HG03378 (cell line): ENCODE data around the gene EDC3.
"Not testable (repeated sequence)": the region's sequence is repeated elsewhere in the genome, so short reads cannot be mapped to it uniquely, and the experiment has no call there.

Experiments
- ATAC-seq: cut with Tn5 transposase; IDR thresholded peaks from one replicate; pipeline ENCODE4 v1.9.1; 2021; ENCODE audit warnings: mild to moderate bottlenecking, moderate library complexity; ENCODE audit not compliant: unreplicated experiment

EDC3 gene, protein sequence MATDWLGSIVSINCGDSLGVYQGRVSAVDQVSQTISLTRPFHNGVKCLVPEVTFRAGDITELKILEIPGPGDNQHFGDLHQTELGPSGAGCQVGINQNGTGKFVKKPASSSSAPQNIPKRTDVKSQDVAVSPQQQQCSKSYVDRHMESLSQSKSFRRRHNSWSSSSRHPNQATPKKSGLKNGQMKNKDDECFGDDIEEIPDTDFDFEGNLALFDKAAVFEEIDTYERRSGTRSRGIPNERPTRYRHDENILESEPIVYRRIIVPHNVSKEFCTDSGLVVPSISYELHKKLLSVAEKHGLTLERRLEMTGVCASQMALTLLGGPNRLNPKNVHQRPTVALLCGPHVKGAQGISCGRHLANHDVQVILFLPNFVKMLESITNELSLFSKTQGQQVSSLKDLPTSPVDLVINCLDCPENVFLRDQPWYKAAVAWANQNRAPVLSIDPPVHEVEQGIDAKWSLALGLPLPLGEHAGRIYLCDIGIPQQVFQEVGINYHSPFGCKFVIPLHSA

DNA sequence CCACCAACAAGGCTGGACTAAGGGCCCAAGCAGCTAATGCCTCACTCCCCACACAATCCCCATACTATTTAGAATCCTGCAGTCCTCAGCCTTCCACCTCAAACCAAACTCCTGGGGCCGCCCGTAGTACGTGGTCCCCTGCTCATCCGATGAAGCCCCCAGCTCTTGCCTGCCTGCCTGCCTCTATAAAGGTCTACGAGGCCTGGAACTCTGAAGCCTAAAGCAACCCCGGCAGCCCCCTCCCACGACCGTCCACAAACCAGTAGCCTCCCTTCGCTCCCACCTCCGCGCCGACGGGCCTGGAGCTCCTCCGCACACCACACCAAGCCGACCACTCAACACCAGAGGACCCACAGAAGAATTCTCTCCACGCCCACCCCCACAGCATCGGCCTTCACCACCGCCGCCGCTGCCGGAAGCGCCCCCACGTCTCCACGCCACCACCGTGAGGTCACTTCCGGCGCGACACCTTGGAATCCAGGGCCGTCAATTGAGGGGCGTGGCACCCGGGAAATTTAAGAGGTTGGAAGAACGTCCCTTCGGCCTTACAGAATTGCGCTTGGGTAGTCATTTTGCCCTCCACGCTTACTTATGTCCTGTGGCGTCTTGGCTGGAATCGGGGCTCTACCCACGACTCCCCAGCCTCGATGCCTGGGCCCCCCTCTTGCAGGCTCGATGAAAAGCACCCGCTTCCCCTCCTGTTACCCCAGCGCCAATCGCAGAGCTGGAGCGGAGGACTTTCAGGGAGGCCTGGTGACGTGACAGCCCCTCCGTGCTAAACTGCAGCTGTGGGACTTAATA is at the start of gene EDC3:
TSS of gene EDC3 (minus strand) at position 428 of the 801 bp plus-strand sequence. CDS start 20,900 bp downstream, outside the sequence.
- ATAC-seq, result no peak

DNA sequence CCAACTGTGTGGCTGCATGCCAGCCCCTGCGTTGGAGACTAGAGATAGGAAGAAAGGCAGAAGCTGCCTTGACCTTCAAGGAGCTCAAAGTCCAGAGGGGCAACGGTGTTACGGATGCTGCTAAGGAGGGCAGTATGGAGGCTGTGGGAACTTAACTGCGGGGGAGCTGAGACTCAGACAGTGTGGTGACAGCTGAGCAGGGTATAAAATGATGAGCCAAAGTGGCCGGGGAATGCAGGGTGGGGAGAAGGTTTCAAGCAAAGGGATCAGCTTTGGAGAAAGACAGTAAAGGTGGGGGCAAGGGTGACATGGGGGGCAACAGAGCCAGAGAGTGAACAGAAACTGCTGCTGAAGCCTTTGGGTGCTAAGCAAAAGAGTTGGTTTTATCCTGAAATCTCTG is 46.6 kb upstream of the EDC3 start:
- ATAC-seq, result no peak

DNA sequence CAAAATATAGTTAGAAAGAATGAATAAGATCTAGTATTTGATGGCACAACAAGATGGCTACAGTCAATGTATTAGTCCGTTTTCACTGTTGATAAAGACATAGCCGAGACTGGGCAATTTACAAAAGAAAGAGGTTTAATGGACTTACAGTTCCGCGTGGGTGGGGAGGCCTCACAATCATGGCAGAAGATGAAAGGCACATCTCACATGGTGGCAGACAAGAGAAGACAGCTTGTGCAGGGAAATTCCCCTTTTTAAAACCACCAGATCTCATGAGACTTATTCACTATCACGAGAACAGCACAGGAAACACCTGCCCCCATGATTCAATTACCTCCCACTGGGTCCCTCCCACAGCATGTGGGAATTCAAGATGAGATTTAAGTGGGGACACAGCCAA is 42.4 kb upstream of the EDC3 start:
- ATAC-seq, result not testable (repeated sequence)

DNA sequence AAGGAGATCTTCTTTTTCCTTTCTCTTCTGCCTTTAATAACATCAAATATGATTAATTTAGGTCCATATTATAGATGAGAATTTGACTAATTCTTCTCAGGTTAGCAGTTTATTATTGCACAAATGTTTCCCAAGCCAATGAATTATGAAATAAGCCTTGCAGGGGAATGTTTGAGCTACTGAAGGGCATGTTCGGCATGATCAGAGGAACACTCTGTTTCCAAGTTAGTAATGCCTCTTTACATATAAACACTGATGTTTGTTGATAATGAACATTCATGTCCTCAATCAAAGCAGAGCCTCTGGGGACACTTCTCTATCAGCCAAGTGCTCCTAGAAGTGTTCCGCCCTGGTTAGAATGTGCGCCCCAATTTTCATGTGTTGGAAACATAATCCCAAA is 39.5 kb upstream of the EDC3 start:
- ATAC-seq, result no peak

DNA sequence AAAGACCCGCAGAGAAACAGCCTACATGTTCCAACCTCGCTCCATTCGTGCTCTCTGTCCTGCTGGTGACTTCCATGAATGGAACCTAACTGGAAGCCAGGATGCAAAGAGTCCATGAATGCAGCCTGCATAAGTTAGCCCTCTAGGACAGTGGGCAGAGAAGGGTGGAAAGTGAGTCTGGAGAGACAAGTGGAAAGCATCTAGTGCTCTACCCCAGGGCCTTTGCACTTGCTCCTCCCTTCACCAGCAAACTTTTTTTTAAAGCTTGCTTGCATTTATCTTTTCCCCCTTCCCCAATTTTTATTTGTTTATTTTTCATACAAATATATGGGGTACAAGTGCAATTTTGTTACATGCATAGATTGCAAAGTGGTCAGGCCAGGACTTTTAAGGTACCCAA is 37.4 kb upstream of the EDC3 start:
- ATAC-seq, result no peak

DNA sequence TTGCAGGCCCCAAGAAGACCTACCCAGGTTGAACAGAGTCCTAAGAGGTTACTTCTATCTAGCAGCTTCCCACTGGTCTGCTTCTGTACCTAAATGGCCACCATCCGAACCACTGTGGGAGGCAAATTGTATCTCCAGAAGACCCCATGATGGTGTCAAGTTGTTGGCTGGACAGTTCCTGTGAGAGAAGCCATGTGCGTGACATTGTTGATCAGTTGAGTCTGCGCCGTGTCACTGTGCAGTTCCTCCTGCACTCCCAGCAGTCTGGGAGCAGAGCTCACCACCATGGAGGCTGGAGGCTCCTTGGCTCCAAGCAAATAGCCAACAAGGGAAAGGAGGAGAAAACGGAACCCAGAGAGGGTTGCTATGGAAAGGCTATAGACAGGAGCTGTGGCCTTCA is 37.0 kb upstream of the EDC3 start:
- ATAC-seq, result no peak

DNA sequence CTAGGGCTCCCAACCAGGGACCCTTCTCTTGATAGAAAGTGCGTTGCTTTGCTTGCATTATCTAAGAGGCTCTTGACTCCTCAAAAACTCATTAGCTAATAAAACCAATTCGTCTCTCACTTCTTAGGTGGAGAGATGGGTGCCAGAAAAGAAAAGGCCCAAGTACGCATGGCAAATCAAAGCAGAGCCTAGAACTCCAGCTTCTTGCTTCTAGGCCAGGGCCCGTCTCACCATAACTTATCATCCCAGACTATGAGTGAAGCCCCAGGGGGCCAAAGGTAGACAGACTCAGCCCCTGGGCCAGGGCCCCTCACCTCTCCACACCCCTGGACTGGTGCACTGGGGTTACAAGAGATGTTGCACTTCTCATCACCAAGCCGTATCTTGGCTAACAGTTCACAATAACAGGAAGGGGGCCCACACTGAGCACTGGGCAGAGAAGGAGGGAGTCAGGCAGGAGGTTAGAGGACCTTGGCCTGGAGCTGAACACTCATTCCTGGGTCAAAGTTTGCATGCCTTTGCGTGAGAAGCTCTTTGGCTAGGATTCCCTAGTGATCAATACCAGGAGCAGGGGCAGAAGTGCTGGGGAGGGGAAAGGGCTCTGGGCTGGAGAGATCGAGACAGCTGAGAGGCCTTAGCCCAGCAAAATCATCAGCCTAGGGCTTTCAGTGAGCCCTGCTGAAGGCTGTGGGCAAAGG is 34.9 kb upstream of the EDC3 start:
- no peak for ATAC-seq

DNA sequence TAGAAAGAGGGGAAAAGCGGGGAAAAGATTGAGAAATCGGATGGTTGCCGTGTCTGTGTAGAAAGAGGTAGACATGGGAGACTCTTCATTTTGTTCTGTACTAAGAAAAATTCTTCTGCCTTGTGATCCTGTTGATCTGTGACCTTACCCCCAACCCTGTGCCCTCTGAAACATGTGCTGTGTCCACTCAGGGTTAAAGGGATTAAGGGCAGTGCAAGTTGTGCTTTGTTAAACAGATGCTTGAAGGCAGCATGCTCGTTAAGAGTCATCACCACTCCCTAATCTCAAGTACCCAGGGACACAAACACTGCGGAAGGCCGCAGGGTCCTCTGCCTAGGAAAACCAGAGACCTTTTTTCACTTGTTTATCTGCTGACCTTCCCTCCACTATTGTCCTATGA is 33.5 kb upstream of the EDC3 start:
- ATAC-seq, result not testable (repeated sequence)

DNA sequence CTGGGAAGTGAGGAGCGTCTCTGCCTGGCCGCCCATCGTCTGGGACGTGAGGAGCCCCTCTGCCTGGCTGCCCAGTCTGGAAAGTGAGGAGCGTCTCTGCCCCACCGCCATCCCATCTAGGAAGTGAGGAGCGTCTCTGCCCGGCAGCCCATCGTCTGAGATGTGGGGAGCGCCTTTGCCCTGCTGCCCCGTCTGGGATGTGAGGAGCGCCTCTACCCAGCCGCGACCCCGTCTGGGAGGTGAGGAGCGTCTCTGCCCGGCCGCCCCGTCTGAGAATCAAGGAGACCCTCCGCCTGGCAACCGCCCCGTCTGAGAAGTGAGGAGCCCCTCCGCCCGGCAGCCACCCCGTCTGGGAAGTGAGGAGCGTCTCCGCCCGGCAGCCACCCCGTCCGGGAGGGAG is 32.9 kb upstream of the EDC3 start:
- ATAC-seq, result not testable (repeated sequence)

DNA sequence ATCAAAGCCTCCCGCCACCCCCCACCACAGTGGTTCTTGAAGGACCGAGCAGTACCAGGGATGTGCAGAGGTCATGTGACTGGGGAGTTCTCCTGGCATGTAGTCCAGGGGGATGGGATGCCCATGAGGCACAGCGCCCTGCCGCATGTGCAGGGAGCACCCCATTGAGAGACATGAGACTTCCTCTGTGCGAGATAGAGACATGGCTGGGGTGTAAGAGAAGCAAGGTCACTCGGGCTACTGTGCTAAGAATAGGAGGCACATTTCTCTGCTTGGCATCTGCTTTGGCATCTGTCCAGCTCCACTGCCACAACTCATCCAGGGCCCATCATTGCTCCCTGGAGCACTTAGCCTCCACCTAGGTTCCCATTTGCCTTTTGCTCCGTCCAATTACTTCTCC is 31.9 kb upstream of the EDC3 start:
- ATAC-seq, result no peak

DNA sequence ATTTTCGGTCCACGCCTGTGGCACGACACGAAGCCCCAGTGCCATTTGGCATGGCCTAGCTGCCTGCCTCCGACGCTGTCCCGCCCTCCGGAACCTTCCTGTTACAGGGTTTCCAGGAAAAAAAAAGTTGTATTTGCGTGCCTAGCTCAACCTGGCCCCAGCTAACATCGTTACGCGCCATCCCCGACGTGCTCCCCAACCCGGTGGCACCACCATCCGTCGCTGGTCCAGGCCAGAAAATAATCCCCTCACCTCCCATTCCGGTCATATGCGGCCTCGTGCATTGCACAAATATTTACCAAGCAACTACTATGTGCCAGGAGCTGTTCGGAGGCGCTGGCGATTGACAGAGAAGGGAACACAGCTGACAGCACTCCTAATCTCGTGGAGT is 30.9 kb upstream of the EDC3 start:
- ATAC-seq, result no peak

DNA sequence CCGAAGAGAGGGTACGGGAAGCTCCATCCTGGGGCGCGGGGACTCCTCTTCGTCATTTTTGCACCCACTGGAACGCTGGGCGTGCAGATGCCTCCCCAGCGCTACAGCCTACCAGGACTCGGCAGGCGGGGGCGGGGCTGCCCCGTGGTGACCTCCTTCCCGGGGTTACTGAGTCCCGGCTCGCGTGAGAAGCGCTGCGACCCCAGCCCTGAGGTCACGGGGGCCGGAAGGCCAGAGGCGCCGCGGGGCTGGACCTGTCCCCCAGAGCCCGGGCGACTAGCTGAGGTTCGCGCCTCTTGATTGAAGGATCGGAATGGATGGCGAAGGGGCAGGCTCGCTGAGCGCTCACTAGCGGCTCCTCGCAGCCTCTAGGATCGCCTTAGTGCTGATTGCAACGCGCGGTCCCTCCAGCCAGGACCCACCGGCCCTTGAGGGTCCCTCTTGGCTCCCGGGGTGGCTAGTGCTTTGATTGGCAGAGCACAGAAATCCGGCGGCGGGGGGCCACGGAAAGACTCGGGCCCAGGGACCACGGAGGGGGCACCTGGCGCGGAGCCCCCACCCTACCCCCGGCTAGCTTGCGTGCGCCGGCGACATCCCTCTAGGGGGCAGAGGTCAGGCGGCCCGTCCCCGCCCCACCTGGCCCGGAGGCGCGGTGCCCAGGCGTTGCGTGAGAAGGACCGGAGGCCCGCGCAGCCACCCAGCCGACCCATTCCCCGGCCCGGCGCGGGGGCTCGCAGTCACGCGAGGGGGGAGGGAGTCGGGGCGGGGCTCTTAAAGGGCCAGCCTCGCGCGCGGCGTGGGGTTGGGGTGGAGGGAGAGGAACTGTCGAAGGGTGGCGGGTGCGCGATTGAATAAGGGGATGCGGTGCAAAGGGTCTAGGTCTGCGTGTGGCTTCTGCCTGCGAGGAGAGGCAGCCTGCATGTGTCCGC is 30.3 kb upstream of the EDC3 start:
- ATAC-seq, result no peak

DNA sequence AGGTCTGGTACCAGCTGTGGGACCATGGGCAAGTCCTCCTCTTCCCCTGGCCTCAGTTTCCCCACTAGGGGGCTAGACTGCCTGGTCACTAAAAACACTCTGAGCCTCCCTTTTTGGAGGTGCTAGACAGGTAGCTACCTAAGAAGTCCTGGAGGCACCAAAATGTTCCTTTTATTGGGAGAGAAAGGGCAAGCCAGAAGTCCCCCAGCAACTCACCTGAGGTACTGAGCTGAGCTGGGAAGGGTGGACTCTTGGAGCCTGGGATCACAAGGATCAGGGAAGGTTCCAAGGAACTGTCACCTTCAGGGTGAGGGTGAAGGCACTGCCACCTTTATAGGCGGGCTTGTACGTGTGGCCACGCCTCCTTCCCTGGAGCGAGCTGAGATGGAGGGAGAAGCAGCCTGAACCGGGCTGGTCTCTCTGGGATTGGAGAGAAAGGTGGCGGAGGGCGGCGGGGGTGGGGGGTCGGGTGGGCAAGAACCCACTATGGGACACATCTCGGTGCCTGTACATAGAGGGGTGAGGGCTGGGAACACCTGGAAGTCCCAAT is 29.5 kb upstream of the EDC3 start, which contains the start of gene CYP1A1:
TSS of gene CYP1A1 (minus strand) at position 304 of the 550 bp plus-strand sequence. CDS start 2,431 bp downstream, outside the sequence.
- no peak for ATAC-seq

DNA sequence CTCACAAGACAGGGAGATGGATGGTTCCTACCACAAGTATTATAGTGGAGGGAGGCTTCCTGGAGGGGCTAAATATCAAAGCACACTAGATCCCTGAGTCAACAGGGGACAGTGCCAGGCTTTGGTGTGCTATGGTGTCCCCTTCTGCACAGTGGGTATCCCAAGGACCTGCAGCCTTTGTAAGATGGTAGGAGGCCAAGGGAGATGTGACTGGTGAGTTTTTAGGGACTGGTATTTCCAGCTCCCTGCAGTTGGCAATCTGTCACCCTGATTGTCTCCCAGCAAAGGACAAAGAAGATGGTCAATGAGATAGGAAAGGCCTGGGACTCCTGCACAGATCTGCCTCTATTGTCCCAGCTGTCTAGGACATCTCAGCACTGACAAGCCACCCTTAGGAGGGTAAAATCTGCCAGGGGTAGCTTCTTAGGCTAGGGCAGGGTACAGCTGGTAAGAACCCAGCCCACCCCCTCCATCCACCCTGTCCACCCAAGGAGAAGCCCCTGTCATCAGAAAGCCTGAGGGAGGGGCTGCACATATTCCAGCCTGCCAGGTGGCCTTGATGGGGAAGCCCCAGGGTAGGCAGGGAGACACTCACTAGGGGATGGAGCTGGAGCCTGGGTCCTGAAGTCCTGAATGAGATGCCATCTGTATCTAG is 28.9 kb upstream of the EDC3 start:
- no peak for ATAC-seq

DNA sequence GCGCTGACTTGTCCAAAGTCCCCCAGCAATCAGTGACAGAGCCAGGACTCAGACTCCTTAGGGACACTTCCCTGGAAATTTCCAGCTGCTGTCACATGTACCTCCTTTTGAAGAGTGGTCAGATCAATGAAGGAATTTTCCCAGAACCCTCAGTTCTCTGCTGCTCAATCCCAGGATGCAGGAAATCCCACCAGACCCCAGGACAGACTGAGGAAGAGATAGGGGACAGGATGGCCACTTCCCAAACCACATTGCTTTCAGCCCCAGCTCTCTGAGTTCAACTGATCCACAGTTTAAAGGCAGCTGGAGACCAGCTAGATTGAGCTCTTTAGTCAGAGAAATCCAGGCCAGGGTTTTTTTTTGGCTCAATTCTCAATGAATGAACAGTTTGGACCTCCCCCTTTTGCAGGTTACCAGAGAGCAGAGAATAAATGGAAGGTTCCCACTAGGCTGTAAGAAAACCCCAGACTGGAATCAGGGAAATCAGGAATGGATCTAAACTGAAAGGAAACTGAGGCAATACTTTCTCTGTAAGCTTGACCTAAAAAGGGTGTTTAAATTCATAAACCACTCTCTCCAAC is 28.0 kb upstream of the EDC3 start:
- ATAC-seq, result no peak

DNA sequence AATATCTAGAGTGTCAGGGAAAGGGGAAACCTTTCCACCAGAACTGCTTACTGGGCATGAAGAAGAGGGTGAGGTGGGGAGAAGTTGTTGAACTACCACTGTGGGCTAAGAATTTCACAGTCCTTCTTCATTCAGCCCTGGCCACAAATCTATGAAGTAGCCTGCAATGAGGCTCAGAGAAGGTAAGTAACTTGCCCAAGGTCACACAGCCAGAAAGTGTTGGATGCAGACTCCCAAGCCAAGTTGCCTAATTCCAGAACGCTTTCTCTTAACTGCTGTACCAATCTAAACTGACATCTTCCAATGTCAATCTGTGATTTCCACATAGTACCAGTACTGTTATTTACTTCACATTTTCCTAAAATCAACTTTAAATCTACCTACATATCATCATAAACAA is 27.4 kb upstream of the EDC3 start:
- ATAC-seq, result no peak

DNA sequence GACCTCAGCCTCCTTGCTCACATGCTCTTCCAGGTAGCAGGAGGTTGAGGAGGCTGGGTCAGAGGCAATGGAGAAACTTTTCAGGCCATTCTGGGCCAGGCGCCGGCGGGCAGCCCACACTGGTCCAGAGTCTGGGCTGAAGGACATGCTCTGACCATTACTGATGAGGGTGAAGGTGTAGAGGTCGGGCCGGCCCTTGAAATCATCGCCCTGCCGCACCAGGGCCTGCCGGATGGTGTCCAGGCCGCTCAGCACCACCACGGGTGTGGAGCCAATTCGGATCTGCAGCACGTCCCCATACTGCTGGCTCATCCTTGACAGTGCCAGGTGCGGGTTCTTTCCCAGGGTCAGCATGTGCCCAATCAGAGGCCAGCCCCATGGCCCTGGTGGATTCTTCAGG is 26.8 kb upstream of the EDC3 start:
- no peak for ATAC-seq

DNA sequence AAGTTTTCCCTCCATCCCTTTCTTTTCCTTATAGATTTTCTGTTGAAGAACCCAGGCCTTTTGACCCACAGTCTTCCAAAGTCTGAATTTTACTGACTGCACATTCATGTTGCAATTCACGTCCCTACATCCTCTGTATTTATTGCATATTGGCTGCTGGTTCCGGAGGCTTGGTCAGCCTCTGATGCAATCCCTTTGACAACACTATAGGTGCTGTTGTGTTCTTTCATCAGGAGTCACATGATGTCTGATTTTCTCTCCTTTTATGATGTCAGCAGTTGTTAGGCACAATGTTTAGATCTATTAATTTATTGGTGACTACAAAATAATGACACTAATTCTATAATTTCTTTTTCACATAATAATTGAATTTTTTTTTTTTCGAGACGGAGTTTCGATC is 20.8 kb upstream of the EDC3 start:
- ATAC-seq, result no peak

DNA sequence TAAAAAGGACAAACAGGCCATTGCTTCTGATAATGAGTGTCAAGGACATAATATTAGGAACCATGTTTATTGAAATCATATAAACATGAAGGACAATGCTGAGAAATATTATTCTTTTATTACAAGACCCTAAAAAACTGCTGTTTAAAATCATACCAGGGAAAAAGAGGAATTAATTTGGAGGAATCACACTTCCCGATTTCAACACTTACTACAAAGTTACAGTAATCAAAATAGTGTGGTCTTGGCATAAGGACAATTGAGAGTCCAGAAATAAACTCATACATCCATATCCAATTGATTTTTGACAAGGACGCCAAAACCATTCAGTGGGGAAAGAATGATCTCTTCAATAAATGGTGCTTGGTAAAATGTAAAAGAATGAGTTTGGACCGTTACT is 16.5 kb upstream of the EDC3 start:
- no peak for ATAC-seq
